ENCODE data around the gene SIRT7.

- TF ChIP-seq, protein P1, sequence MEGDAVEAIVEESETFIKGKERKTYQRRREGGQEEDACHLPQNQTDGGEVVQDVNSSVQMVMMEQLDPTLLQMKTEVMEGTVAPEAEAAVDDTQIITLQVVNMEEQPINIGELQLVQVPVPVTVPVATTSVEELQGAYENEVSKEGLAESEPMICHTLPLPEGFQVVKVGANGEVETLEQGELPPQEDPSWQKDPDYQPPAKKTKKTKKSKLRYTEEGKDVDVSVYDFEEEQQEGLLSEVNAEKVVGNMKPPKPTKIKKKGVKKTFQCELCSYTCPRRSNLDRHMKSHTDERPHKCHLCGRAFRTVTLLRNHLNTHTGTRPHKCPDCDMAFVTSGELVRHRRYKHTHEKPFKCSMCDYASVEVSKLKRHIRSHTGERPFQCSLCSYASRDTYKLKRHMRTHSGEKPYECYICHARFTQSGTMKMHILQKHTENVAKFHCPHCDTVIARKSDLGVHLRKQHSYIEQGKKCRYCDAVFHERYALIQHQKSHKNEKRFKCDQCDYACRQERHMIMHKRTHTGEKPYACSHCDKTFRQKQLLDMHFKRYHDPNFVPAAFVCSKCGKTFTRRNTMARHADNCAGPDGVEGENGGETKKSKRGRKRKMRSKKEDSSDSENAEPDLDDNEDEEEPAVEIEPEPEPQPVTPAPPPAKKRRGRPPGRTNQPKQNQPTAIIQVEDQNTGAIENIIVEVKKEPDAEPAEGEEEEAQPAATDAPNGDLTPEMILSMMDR (IDR thresholded peaks at IDR 0.05; ENCODE audit: low read depth, low read length) = no peak
- no peak for TF ChIP-seq EZH2phosphoT487 (IDR thresholded peaks at IDR 0.05; ENCODE audit: low read depth)
These were observed 34.8 kb upstream of the SIRT7 start for GRCh38 chr17:81952792-81953228.

Data from OCI-LY3 (cell line).